H1 (cell line): ENCODE data around the gene COL19A1. TPM values are rescaled to one million over a fixed set of nuclear protein-coding genes. Genes with fewer than 3 reads are reported as not detected.

ENCODE experiments used
- CTCF ChIA-PET: fragments of 300-600 bp; sonication (Branson Sonifier 250); formaldehyde crosslinking; loops from one replicate; lab custom pipeline; 2021; ENCODE audit not compliant: partially characterized antibody; lab: Charles Lee
- POLR2A ChIA-PET: fragments of 300-600 bp; sonication (Branson Sonifier 250); formaldehyde crosslinking; loops from one replicate; lab custom pipeline; 2021; ENCODE audit warnings: inconsistent platforms; ENCODE audit not compliant: partially characterized antibody; lab: Charles Lee
- DNase-seq, 2 experiments: peaks; one replicate each; pipeline versions ENCODE4 v3.0.0 to v3.0.0-alpha.2; 2010 to 2022; ENCODE audit warnings: low spot score in 2 of 2, low read depth in 1 of 2, mixed read lengths in 1 of 2
- FAIRE-seq: peaks from 2 replicates; lab custom pipeline; 2011; peaks lifted over from hg19 to GRCh38; lab: Jason Lieb, UNC
- H2AFZ ChIP-seq: 2 replicates; pipeline ENCODE4 v1.8.1; 2012; ENCODE audit warnings: low read length, inconsistent platforms
- H2AK5ac ChIP-seq: 2 replicates; pipeline ENCODE4 v1.6.1; 2013; ENCODE audit warnings: low read depth, low read length
- H2BK120ac ChIP-seq: replicated peaks from 2 replicates; pipeline ENCODE3; 2013; ENCODE audit warnings: low read depth, low read length, inconsistent platforms
- H2BK12ac ChIP-seq: 2 replicates; pipeline ENCODE4 v1.6.1; 2013; ENCODE audit warnings: low read depth, low read length
- H2BK15ac ChIP-seq: 2 replicates; pipeline ENCODE4 v1.6.1; 2013; ENCODE audit warnings: low read length
- H2BK20ac ChIP-seq: 2 replicates; pipeline ENCODE4 v1.6.1; 2013; ENCODE audit warnings: low read length
- H2BK5ac ChIP-seq: 2 replicates; pipeline ENCODE4 v1.6.1; 2013; ENCODE audit warnings: low read depth, low read length
- H3K14ac ChIP-seq: 2 replicates; pipeline ENCODE4 v1.6.1; 2013; ENCODE audit warnings: inconsistent platforms; ENCODE audit not compliant: insufficient read length
- H3K18ac ChIP-seq: 2 replicates; pipeline ENCODE4 v1.6.1; 2013; ENCODE audit warnings: low read length; ENCODE audit errors: extremely low read depth
- H3K23ac ChIP-seq: 2 replicates; pipeline ENCODE4 v1.6.1; 2013; ENCODE audit warnings: inconsistent platforms; ENCODE audit not compliant: insufficient read length
- H3K23me2 ChIP-seq: 2 replicates; pipeline ENCODE4 v1.6.1; 2013; ENCODE audit warnings: low read depth, low read length
- H3K27ac ChIP-seq: 2 replicates; pipeline ENCODE4 v1.6.1; 2011; ENCODE audit warnings: low read depth, low read length, inconsistent platforms
- H3K27me3 ChIP-seq, 4 experiments: replicated peaks in 1 of 4; 1 replicate in 1 of 4; 2 replicates in 3 of 4; pipeline versions ENCODE4 v1.6.1 to v1.8.1; 2011 to 2013; ENCODE audit warnings: low read length in 3 of 4, mild to moderate bottlenecking in 3 of 4, inconsistent platforms in 2 of 4, mixed read lengths in 2 of 4, moderate library complexity in 1 of 4; ENCODE audit not compliant: control insufficient read depth in 3 of 4, insufficient read depth in 3 of 4; ENCODE audit errors: extremely low read depth in 1 of 4
- H3K36me3 ChIP-seq, 4 experiments: 2 replicates each; pipeline versions ENCODE4 v1.6.1 to v1.8.1; 2011 to 2013; ENCODE audit warnings: mild to moderate bottlenecking in 4 of 4, low read length in 3 of 4, moderate library complexity in 2 of 4, control low read depth in 1 of 4, inconsistent platforms in 1 of 4; ENCODE audit not compliant: insufficient read depth in 4 of 4, control insufficient read depth in 2 of 4
- H3K4ac ChIP-seq: replicated peaks from 2 replicates; pipeline ENCODE3; 2013; ENCODE audit warnings: low read length, low read depth, mixed read lengths, inconsistent platforms; ENCODE audit not compliant: insufficient read length
- H3K4me1 ChIP-seq, 4 experiments: replicated peaks in 1 of 4; 1 replicate in 1 of 4; 2 replicates in 3 of 4; pipeline versions ENCODE4 v1.6.1 to v1.8.1; 2011 to 2013; ENCODE audit warnings: low read length in 3 of 4, inconsistent platforms in 2 of 4, mixed read lengths in 1 of 4; ENCODE audit not compliant: insufficient read depth in 4 of 4, control insufficient read depth in 3 of 4
- H3K4me2 ChIP-seq, 2 experiments: 2 replicates each; pipeline versions ENCODE4 v1.6.1 to v1.8.1; 2011 to 2013; ENCODE audit warnings: low read depth in 2 of 2, low read length in 2 of 2, control low read depth in 1 of 2, inconsistent platforms in 1 of 2, mild to moderate bottlenecking in 1 of 2; ENCODE audit not compliant: insufficient read depth in 1 of 2
- H3K4me3 ChIP-seq, 4 experiments: fragments of 200-600, 300-600 bp in 1 of 4; sonication (generic), shearing (Covaris generic), sonication (Bioruptor Twin) in 1 of 4; 2 replicates each; pipeline versions ENCODE4 v1.5.1 to v1.8.1; 2011 to 2016; ENCODE audit warnings: low read length in 4 of 4, low read depth in 3 of 4, control low read depth in 2 of 4, inconsistent platforms in 2 of 4, mild to moderate bottlenecking in 2 of 4, mixed read lengths in 1 of 4, moderate library complexity in 1 of 4; ENCODE audit not compliant: insufficient read depth in 2 of 4; ENCODE audit errors: extremely low read depth in 1 of 4
- H3K56ac ChIP-seq: replicated peaks from 2 replicates; pipeline ENCODE3; 2013; ENCODE audit warnings: low read depth, mild to moderate bottlenecking, mixed read lengths, low read length, inconsistent platforms; ENCODE audit not compliant: insufficient read length
- H3K79me1 ChIP-seq: 2 replicates; pipeline ENCODE4 v1.6.1; 2013; ENCODE audit warnings: low read depth, low read length, control low read depth
- H3K79me2 ChIP-seq, 2 experiments: 2 replicates each; pipeline versions ENCODE4 v1.6.1 to v1.8.1; 2012 to 2013; ENCODE audit warnings: low read length in 2 of 2, mild to moderate bottlenecking in 2 of 2, inconsistent platforms in 1 of 2; ENCODE audit not compliant: insufficient read depth in 2 of 2, control insufficient read depth in 1 of 2
- H3K9ac ChIP-seq, 4 experiments: replicated peaks in 1 of 4; 1 replicate in 1 of 4; 2 replicates in 3 of 4; pipeline versions ENCODE4 v1.6.1 to v1.8.1; 2011 to 2013; ENCODE audit warnings: low read depth in 3 of 4, low read length in 3 of 4, control low read depth in 2 of 4, mild to moderate bottlenecking in 2 of 4, moderate library complexity in 2 of 4, inconsistent platforms in 1 of 4; ENCODE audit errors: extremely low read depth in 1 of 4
- H3K9me3 ChIP-seq, 2 experiments: 2 replicates each; pipeline versions ENCODE4 v1.6.1 to v1.8.1; 2012 to 2013; ENCODE audit warnings: mild to moderate bottlenecking in 2 of 2, moderate library complexity in 2 of 2, control low read depth in 1 of 2, inconsistent platforms in 1 of 2, low read depth in 1 of 2, low read length in 1 of 2, mixed read lengths in 1 of 2; ENCODE audit not compliant: insufficient read depth in 2 of 2
- H4K20me1 ChIP-seq, 2 experiments: replicated peaks in 1 of 2; 2 replicates each; pipeline versions ENCODE3 to v1.8.1; 2011 to 2013; ENCODE audit warnings: inconsistent platforms in 2 of 2, low read length in 2 of 2, mild to moderate bottlenecking in 1 of 2; ENCODE audit not compliant: insufficient read depth in 2 of 2, control insufficient read depth in 1 of 2
- H4K5ac ChIP-seq: 2 replicates; pipeline ENCODE4 v1.6.1; 2013; ENCODE audit warnings: low read length, low read depth, mixed read lengths, inconsistent platforms; ENCODE audit not compliant: insufficient read length
- H4K8ac ChIP-seq: 2 replicates; pipeline ENCODE4 v1.8.0; 2013; ENCODE audit warnings: mild to moderate bottlenecking, moderate library complexity, low read length, inconsistent platforms; ENCODE audit not compliant: insufficient read depth; ENCODE audit errors: extremely low read depth
- H4K91ac ChIP-seq: replicated peaks from 2 replicates; pipeline ENCODE3; 2013; ENCODE audit warnings: low read length, mixed read lengths, inconsistent platforms; ENCODE audit not compliant: insufficient read length
- ATF2 ChIP-seq: IDR thresholded peaks from 2 replicates; pipeline ENCODE4 v1.6.1; 2012; ENCODE audit warnings: low read length, inconsistent platforms
- ATF3 ChIP-seq: IDR thresholded peaks from 2 replicates; pipeline ENCODE4 v1.6.1; 2011; ENCODE audit warnings: low read depth, mild to moderate bottlenecking, low read length; ENCODE audit not compliant: insufficient read depth
- BACH1 ChIP-seq: IDR thresholded peaks from 2 replicates; pipeline ENCODE4 v1.6.1; 2012; ENCODE audit warnings: low read length, improper control_type of control experiment
- BCL11A ChIP-seq, 2 experiments: IDR thresholded peaks; one replicate each; pipeline ENCODE4 v1.6.1; 2011; ENCODE audit warnings: low read depth in 2 of 2, low read length in 2 of 2, mild to moderate bottlenecking in 2 of 2
- BRCA1 ChIP-seq: IDR thresholded peaks from 2 replicates; pipeline ENCODE4 v1.6.1; 2012; ENCODE audit warnings: low read depth, low read length, improper control_type of control experiment
- CTCF ChIP-seq, 3 experiments: IDR thresholded peaks; 1 replicate in 2 of 3; 2 replicates in 1 of 3; pipeline versions ENCODE4 v1.5.1 to v1.6.1; 2011; ENCODE audit warnings: low read length in 3 of 3, mild to moderate bottlenecking in 3 of 3, inconsistent platforms in 2 of 3, low read depth in 1 of 3, moderate library complexity in 1 of 3; ENCODE audit not compliant: insufficient read depth in 1 of 3; ENCODE audit errors: control extremely low read depth in 1 of 3
- KDM5A ChIP-seq: fragments of 200-600 bp; IDR thresholded peaks from 2 replicates; pipeline ENCODE4 v1.7.1; 2012; ENCODE audit warnings: mild to moderate bottlenecking, low read length, inconsistent platforms, mixed read lengths
- NANOG ChIP-seq: IDR thresholded peaks from 2 replicates; pipeline ENCODE4 v1.6.1; 2011; ENCODE audit warnings: low read length, low read depth, mild to moderate bottlenecking, inconsistent platforms; ENCODE audit not compliant: insufficient read depth, poor library complexity, severe bottlenecking
- RAD21 ChIP-seq, 2 experiments: IDR thresholded peaks in 1 of 2; conservative IDR thresholded peaks in 1 of 2; 2 replicates each; pipeline ENCODE4 v1.6.1; 2011; ENCODE audit warnings: low read depth in 2 of 2, low read length in 2 of 2, improper control_type of control experiment in 1 of 2, inconsistent platforms in 1 of 2, mild to moderate bottlenecking in 1 of 2, moderate library complexity in 1 of 2
- WGBS, 2 experiments: shearing (Covaris generic) in 1 of 2; methylation state at CpG; one replicate each; pipeline versions ENCODE4 v1.1.6 to v1.1.7; 2013 to 2015; ENCODE audit warnings: low lambda C conversion rate in 2 of 2, mixed read lengths in 2 of 2, inconsistent platforms in 1 of 2, low coverage in 1 of 2, missing lambda C conversion rate in 1 of 2; ENCODE audit not compliant: insufficient replicate concordance in 2 of 2, insufficient coverage in 1 of 2, insufficient read length in 1 of 2; ENCODE audit errors: extremely low coverage in 1 of 2, missing lambda C conversion rate in 1 of 2; 5-methylcytosine and 5-hydroxymethylcytosine counted together
- polyA plus RNA-seq, 7 experiments: library from polyadenylated mRNA; depleted of rRNA in 3 of 7; stranded (reverse) in 5 of 7; unstranded in 2 of 7; fragments of >200 nt in 5 of 7; fragments of 200-250 nt in 2 of 7; gene quantifications; 1 replicate in 5 of 7; 2 replicates in 1 of 7; 4 replicates in 1 of 7; pipeline versions ENCODE4 v1.2.1 to v1.2.3, GENCODE V29; 2011 to 2013; ENCODE audit warnings: missing spikeins in 2 of 7, mixed read lengths in 2 of 7
- total RNA-seq: library from RNA; stranded (reverse); fragmentation: NEBNext Ultra II Directional; extraction: Animal tissue kit (Norgen Biotek cat#: 25700); gene quantifications from 2 replicates; pipeline ENCODE4 v1.2.1, GENCODE V29; 2021

The COL19A1 gene
- total and polyA plus RNA-seq, 2 of the 8 experiments (the other 6 are each of a cell fraction or from before 2014, with no cell fraction given): not detected

- no peak overlapping the region for H2BK120ac ChIP-seq
- TF ChIP-seq ATF2: no peak
- TF ChIP-seq BACH1: no peak
- TF ChIP-seq KDM5A: no peak
- TF ChIP-seq BCL11A (IDR thresholded peaks at IDR 0.05; ENCODE audit: low read depth in 2 of 2, low read length in 2 of 2): no peak
- no peak for TF ChIP-seq RAD21 (IDR thresholded peaks at IDR 0.05 in 1 of 2, conservative IDR thresholded peaks at IDR 0.05 in 1 of 2; ENCODE audit: low read depth in 2 of 2, low read length in 2 of 2)
- no peak for TF ChIP-seq BRCA1
- no peak for TF ChIP-seq ATF3
- no peak for TF ChIP-seq CTCF (IDR thresholded peaks at IDR 0.05; ENCODE audit: control extremely low read depth in 1 of 3, insufficient read depth in 1 of 3, low read depth in 1 of 3, low read length in 3 of 3)
- no peak for TF ChIP-seq NANOG
These were observed 278.8 kb downstream of the COL19A1 start for GRCh38 chr6:70145178-70145577.

More at GRCh38 chr6:70145178-70145577, 278.8 kb downstream of the COL19A1 start:
- no peak overlapping the region for H4K5ac ChIP-seq
- H2BK20ac ChIP-seq: no peak overlapping the region
- H3K9ac ChIP-seq: no peak overlapping the region
- DNase-seq: no peak
- 88% methylated on average over 2 of the region's 2 CpGs; no CpG with 5 or more reads in 1 of the 2 experiments for WGBS, 2 experiments
- H2AFZ ChIP-seq: no peak overlapping the region
- no peaks in the 10 kb centered on the region for H3K4me1 ChIP-seq
- H3K18ac ChIP-seq: no peak overlapping the region
- H3K79me2 ChIP-seq: no peaks in the 10 kb centered on the region
- H3K4me2 ChIP-seq: no peak overlapping the region
- no peak overlapping the region for H4K8ac ChIP-seq
- FAIRE-seq: no peak
- no peak overlapping the region for H3K23ac ChIP-seq
- no peaks in the 10 kb centered on the region for H4K20me1 ChIP-seq
- H3K79me1 ChIP-seq: no peaks in the 10 kb centered on the region
- H4K91ac ChIP-seq: no peak overlapping the region
- no peak overlapping the region for H2BK15ac ChIP-seq
- CTCF ChIA-PET: interaction anchor here (0.5 kb wide), 1 partner anchor 20 kb away, joined by 4 read pairs; no protein-coding TSS in a partner anchor
- H3K36me3 ChIP-seq: no peaks in the 10 kb centered on the region
- no peaks in the 10 kb centered on the region for H3K27me3 ChIP-seq
- H3K56ac ChIP-seq: no peak overlapping the region
- H2BK5ac ChIP-seq: no peak overlapping the region
- H3K4me3 ChIP-seq: no peak overlapping the region
- POLR2A ChIA-PET: no interaction called here
- no peaks in the 10 kb centered on the region for H3K9me3 ChIP-seq
- no peak overlapping the region for H2BK12ac ChIP-seq
- H3K14ac ChIP-seq: no peak overlapping the region
- no peak overlapping the region for H3K27ac ChIP-seq
- H2AK5ac ChIP-seq: no peak overlapping the region
- no peaks in the 10 kb centered on the region for H3K23me2 ChIP-seq
- H3K4ac ChIP-seq: no peak overlapping the region
